GM21515 (cell line): ENCODE measurements around the gene MGMT.

Source experiments
- ATAC-seq: cut with Tn5 transposase; IDR thresholded peaks from one replicate; pipeline ENCODE4 v1.9.1; 2021; ENCODE audit not compliant: unreplicated experiment

The MGMT gene

DNA sequence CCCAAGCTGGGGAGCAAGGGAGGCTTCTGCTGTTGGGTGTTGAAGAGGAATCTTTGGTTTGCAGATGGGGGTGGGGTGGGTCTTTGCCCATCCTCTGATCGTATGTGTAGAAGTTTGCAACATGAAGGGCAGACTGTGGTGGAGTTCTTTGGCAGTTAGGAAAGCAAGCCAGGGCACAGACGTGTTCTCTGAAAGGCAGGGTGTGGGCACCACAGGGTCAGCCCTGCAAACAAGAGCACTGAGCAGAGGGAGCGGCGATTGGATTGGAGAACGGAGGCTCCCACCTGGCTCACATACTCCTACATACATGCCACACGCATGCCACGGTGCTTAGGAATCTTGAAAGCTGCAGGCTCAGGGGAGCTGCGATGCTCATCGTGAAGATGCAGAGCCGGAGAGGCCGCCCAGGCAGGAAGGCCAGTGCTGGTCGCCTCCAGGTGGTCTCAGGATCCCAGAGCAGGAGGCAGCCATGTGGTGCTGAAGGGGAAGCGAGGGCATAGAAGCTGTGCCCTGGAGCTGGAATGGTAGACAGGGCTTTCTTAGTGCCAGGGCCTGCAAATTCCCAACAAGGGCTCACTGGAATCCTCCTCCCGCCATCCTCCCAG lies 149.0 kb downstream of the MGMT start:
- no peak for ATAC-seq

DNA sequence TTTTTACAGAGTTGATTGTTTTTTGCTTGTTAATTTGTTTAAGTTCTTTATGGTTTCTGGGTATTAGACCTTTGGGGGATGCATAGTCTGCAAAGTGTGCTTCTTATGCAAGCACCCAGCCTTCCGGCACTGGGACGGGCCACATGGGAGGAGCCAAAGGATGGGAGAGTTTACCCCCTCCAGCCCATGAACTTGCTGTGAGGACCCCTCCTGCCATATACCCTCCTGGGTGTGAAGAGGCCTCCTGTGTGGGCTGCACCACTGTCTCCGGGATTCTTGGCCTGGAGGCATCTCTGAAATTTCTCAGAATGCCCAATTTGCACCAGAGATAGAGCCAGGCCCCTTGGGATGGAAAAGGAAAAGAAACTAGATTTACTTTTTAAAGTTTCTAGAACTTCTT lies 150.7 kb downstream of the MGMT start:
- ATAC-seq = no peak

DNA sequence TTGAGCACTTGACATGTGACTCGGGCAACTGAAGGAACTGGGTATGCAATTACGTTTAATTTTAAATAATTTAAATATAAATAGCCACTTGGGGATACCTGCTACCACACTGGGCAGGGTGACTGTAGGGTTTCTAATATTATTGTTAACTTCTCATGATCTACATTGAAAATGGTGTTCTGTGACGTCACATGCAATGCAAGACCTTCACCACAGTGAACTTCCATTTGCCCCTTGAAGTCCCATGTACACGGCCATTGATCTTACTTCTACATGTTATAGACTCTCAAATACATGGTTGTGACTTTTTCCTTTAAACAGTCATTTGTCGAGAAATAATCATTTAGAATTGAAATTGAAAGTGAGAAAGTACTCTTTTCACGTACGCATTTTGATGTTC lies 154.0 kb downstream of the MGMT start:
- no peak for ATAC-seq

DNA sequence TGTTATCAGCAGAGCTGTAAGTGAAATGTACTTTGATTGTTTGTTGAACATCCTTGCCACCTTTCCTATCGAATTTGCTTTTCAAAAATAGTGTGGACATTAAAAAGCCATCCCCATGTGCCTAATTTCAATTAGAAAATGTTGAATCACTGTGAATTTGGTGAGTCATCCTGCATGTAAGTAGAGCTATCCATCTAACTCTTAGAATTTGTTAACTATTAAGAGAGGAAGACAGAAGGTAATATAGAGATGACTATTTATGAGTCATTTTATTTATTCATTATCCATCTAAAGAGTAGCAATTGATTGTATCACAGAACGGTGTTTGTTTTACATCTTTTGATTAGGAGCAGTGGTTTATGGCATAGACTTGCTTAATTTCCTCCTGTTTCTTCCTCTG lies 154.7 kb downstream of the MGMT start:
- ATAC-seq = no peak

- no peak for ATAC-seq
Measured at GRCh38 chr10:129622291-129622690, 155.2 kb downstream of the MGMT start.

GRCh38 chr10:129622736-129623135 lies 155.7 kb downstream of the MGMT start:
- ATAC-seq = no peak

- no peak for ATAC-seq
Measured at GRCh38 chr10:129624526-129624925, 157.5 kb downstream of the MGMT start.

DNA sequence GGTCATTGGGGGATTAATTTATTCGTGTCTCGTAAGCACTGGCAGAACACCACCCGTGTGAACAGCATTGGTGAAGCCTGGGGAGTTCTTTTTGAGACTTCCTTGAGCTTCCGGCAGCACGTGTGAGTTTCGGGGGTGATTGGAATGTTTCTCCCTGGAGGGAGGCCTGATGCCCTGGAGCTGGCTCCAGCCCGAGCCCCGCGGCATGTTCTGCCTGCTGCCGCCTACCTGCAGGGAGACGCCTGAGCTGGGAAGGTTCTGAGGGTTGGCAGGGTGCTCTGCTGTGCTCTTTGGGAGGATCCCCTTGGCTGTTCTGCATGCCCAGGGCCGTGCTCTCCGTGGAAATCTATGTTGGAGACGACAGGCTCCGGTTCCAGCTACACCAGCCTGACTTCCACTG lies 159.3 kb downstream of the MGMT start:
- no peak for ATAC-seq

DNA sequence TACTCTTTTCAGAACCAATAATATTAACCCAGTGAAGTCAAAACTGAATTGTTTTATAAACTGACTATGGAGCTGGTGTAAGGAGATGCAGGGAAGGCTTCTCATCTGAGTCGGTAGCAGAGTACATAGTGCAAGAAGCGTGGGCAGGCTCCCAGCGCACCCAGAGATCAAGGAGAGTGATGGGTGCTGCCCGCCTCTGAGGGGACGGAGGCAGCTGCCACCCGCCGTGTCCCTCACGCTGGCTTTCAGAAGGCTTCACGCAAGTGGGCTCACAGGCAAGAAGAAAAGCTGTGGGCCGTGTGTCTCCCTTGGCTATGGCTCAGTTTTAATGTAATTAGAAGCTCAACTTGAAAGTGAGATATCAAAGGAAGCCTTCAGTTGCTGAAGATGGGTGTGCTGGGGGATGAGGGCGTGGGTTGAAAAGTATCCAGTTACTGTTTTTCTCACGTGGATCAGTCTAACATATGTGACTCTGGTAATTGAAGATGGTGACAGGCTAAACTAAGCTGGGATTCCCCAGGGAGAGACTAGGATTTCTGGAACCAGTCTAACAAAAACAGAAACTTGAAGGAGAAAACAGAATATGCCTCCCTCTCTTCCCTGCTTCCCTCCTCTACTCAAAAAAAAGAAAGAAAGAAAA lies 159.9 kb downstream of the MGMT start:
- no peak for ATAC-seq

GRCh38 chr10:129627442-129627841 lies 160.4 kb downstream of the MGMT start:
- no peak for ATAC-seq

DNA sequence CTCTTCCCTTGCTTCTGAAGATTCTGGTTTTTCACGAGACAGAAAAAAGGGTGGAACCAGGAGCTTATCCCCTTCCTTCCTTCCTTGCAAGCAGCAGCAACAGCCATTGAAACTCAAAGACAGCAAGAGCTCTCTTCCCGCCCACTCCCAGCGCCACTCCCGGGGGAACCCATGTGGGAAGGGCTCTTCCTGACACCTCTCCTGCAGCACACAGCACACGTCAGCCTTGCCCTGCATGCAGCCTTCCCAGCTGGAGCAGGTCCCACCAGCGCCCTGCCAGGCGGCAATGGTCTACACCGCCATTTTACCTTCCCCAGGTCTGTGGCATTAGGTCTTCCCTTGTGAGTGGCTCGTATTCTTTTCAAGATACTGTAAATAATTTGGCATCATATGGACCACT lies 161.8 kb downstream of the MGMT start:
- ATAC-seq = no peak

- no peak for ATAC-seq
Measured at GRCh38 chr10:129629911-129630310, 162.9 kb downstream of the MGMT start.

DNA sequence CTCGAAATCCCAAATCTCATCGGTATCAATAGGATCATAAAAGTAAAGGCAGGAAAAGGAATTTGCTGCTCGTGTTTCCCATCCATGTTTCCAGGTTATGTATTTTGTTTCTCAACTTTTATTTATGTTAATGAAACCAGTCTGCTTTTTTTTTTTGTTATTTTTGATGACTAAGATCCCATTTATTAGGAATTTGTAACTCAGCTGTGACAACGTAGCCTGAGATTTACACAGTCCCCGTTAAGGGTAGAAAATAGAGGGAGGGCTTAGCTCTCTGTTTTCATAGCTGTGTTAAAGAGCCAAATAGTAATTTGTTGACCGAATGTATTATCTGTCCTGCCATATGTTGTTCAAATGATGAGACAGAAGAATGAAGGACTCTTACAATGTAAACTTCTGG lies 164.0 kb downstream of the MGMT start:
- no peak for ATAC-seq

GRCh38 chr10:129631870-129632623 lies 165.0 kb downstream of the MGMT start:
- no peak for ATAC-seq

GRCh38 chr10:129637010-129637409 lies 170.0 kb downstream of the MGMT start:
- ATAC-seq = no peak

DNA sequence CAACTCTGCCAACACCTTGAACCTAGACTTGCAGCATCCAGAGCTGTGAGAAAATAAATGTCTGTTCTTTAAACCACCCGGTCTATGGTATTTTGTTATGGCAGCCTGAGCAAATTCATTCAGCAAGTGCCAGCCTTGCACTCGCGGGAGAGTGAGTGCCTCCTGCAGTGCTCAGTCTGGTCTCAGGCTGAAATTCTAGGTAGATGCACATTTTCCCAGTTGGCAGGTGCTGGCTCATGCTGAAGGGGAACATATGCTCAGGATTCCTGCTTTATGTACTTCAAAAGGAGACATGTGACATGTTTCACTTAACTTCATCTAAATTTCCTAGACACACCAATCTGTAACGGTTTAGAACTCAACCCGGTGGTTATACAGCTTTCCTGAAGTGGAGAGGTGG lies 170.8 kb downstream of the MGMT start:
- ATAC-seq = no peak

DNA sequence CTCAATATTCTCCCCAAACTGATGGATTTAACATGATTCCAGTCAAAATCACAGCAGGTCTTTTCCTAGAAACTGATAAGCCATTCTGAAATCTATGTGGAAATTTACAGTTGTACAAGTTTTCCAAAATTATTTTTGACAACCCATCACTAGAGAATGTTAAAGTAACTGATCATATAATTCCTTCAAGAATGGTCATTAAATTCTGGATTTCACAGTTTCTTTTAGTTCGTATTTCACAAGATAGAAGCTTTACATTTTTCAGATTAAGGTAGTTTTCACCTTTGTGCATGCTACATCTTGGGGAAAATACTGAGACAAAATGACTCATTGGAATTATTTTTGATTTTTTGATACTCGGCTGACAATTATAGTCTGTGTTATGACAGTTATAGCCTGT lies 174.3 kb downstream of the MGMT start:
- no peak for ATAC-seq

DNA sequence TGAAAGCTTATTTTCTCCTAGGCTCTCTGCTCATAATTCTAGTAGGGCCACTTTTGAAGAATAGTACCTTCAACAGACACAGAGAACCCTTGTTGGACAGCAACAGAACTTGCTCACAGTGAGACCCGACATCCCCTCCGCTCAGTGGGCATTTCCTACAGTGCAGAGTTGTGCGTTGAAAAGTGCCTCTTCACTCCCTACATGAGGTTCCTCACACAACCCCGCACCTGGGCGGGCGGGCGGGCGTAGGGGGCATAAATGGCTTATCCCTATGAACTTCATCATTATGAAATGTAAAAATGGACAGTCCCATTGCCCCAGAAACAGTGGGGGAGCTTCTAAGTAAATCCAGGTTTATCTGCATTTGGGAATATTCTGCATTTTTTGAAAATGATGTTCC lies 174.9 kb downstream of the MGMT start:
- ATAC-seq = no peak

GRCh38 chr10:129642427-129642826 lies 175.4 kb downstream of the MGMT start:
- ATAC-seq = no peak

- ATAC-seq = no peak
Measured at GRCh38 chr10:129643266-129643665, 176.2 kb downstream of the MGMT start.

GRCh38 chr10:129645487-129645886 lies 178.4 kb downstream of the MGMT start:
- no peak for ATAC-seq

DNA sequence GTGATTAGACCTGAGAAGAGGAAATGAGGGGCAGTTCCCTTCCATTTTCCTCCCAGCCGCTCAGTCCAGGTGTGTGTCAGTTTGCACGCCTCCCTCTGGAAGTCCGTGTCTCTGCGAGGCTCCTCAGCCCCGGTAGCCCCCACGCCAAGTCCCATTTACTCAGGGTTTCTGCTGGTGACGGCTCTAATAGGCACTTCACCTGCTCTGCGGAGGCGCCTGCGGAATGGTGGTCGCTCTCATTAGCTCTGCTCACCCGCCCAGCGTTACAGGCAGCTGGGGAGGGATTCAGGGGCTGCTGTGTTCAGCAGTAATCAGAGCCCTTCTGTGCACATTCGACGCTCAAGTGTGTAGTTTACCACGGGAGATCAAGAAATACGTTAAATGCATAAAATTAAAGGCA lies 179.9 kb downstream of the MGMT start:
- no peak for ATAC-seq
